ENCODE measurements around the gene CCDC60. TPM values are rescaled to one million over a fixed set of nuclear protein-coding genes. Genes with fewer than 3 reads are reported as not detected.
A peak's percentile ranks its signal among the peaks of the same experiment; 100 is the strongest.

The CCDC60 gene
- total RNA-seq, 1 donor from 2014 or later: 3.5 TPM

- ATAC-seq: no peak
Observed at GRCh38 chr12:119391673-119392072, 57.1 kb downstream of the CCDC60 start.

- ATAC-seq: no peak
Observed at GRCh38 chr12:119393677-119394076, 59.1 kb downstream of the CCDC60 start.

GRCh38 chr12:119397540-119397939 is 63.0 kb downstream of the CCDC60 start:
- no peak for ATAC-seq

GRCh38 chr12:119398190-119398589 is 63.7 kb downstream of the CCDC60 start:
- ATAC-seq: no peak

GRCh38 chr12:119399301-119399700 is 64.8 kb downstream of the CCDC60 start:
- no peak for ATAC-seq

- ATAC-seq: no peak
Observed at GRCh38 chr12:119406308-119406707, 71.8 kb downstream of the CCDC60 start.

GRCh38 chr12:119406811-119407210 is 72.3 kb downstream of the CCDC60 start:
- no peak for ATAC-seq

- ATAC-seq: no peak
Observed at GRCh38 chr12:119409043-119409442, 74.5 kb downstream of the CCDC60 start.

- ATAC-seq: no peak
Observed at GRCh38 chr12:119410396-119410795, 75.9 kb downstream of the CCDC60 start.

GRCh38 chr12:119412306-119412705 is 77.8 kb downstream of the CCDC60 start:
- no peak for ATAC-seq

- ATAC-seq: no peak
Observed at GRCh38 chr12:119412811-119413794, 78.6 kb downstream of the CCDC60 start.

- ATAC-seq: no peak
Observed at GRCh38 chr12:119415714-119416113, 81.2 kb downstream of the CCDC60 start.

GRCh38 chr12:119417440-119417839 is 82.9 kb downstream of the CCDC60 start:
- ATAC-seq: no peak

- no peak for ATAC-seq
Observed at GRCh38 chr12:119419381-119419780, 84.9 kb downstream of the CCDC60 start.

- no peak for ATAC-seq
Observed at GRCh38 chr12:119423285-119423684, 88.8 kb downstream of the CCDC60 start.

GRCh38 chr12:119425623-119426022 is 91.1 kb downstream of the CCDC60 start:
- no peak for ATAC-seq

- no peak for ATAC-seq
Observed at GRCh38 chr12:119431151-119431550, 96.6 kb downstream of the CCDC60 start.

GRCh38 chr12:119432949-119433348 is 98.4 kb downstream of the CCDC60 start:
- no peak for ATAC-seq

- ATAC-seq: no peak
Observed at GRCh38 chr12:119440803-119441360, 106.4 kb downstream of the CCDC60 start.

GRCh38 chr12:119444462-119445044 is 110.0 kb downstream of the CCDC60 start:
- ATAC-seq: peak; percentile 39

- peak; percentile 37 for ATAC-seq
Observed at GRCh38 chr12:119446459-119446858, 111.9 kb downstream of the CCDC60 start.

- ATAC-seq: no peak
Observed at GRCh38 chr12:119447126-119447525, 112.6 kb downstream of the CCDC60 start.

- ATAC-seq: no peak
Observed at GRCh38 chr12:119447618-119448017, 113.1 kb downstream of the CCDC60 start.

All from esophagus mucosa (tissue), 1 donor.